Brain pericyte (primary cell): ENCODE measurements around the gene DIS3L2.

ENCODE experiments used
- DNase-seq: peaks from one replicate; pipeline ENCODE4 v3.0.0-alpha.2; 2012; ENCODE audit warnings: low read depth, low spot score

DIS3L2 gene

DNA sequence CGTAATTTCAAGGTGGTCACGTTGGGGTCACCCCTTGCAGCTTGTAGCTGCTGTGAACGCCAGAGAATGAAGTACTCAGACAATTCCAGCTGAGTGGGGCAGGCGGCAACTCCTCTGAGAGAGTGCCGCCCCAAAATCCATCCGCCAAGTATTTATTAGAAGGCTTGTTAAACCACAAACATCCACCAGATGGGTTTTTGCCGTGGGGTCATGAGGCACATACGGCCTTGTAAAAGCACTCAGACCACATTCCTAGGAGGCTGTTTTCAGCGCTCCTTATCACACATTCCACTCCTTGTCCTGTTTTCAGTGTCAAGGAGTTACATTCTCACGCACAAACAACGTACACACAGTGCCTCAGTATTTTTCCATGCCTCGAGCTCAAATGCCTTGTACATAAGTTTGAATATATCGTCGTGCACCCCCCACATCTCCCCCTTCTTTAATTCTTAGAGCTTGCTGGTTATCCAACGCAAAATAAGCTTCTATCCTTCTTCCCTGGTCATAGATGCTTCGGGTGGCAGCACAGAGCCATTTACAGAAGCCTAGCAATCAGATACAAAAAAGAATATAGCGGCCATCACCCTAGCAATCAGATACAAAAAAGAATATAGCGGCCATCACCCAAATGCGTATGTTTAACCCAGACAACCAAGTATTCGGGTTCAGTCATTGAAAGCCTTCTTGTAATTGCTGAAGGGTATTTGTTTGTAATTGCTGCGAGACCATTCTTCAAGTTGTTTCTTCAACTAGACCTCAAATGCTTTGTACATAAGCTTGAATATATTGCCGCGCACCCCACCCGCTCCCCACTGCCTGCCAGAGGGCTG, 424.4 kb downstream of the DIS3L2 start:
- no peak for DNase-seq

DNA sequence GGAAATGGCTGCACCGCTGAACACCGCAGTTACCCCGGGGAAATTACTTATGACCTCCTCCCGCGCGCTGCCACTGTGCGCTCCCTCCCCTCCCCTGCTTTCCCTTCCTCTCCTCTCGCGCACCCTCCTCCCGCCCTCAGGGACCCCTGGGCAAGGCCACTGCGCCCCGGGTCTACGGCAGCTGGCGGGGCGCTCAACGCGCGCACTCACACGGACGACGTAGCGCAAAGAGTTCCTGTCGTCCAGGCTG, 424.9 kb downstream of the DIS3L2 start:
- DNase-seq = no peak
